BLaER1 (cell line): ENCODE results near the gene UNK.
"Not testable (repeated sequence)": the region's sequence is repeated elsewhere in the genome, so short reads cannot be mapped to it uniquely, and the experiment has no call there.

Source experiments
- H3K27ac ChIP-seq: shearing (Covaris generic); formaldehyde crosslinking; 2 replicates; pipeline ENCODE4 v1.8.1; 2022
- H3K27me3 ChIP-seq: shearing (Covaris generic); formaldehyde crosslinking; 2 replicates; pipeline ENCODE4 v1.8.1; 2022
- H3K36me3 ChIP-seq: shearing (Covaris generic); formaldehyde crosslinking; 2 replicates; pipeline ENCODE4 v1.8.1; 2022
- H3K4me1 ChIP-seq: shearing (Covaris generic); formaldehyde crosslinking; 2 replicates; pipeline ENCODE4 v1.8.1; 2022
- H3K4me2 ChIP-seq: shearing (Covaris generic); formaldehyde crosslinking; 2 replicates; pipeline ENCODE4 v1.8.1; 2022
- H3K4me3 ChIP-seq: shearing (Covaris generic); formaldehyde crosslinking; 2 replicates; pipeline ENCODE4 v1.8.1; 2022
- H3K9ac ChIP-seq: shearing (Covaris generic); formaldehyde crosslinking; 2 replicates; pipeline ENCODE4 v1.8.1; 2022
- H3K9me3 ChIP-seq: shearing (Covaris generic); formaldehyde crosslinking; 2 replicates; pipeline ENCODE4 v1.8.1; 2022
- H4K20me1 ChIP-seq: shearing (Covaris generic); formaldehyde crosslinking; 2 replicates; pipeline ENCODE4 v1.8.1; 2022
- Cebpa-rat ChIP-seq: shearing (Covaris generic); IDR thresholded peaks from 2 replicates; pipeline ENCODE4 v1.8.1; 2022

UNK gene

GRCh38 chr17:75869282-75870141 is 84.9 kb downstream of the UNK start:
- H3K36me3 ChIP-seq = no peaks in the 10 kb centered on the region
- no peak overlapping the region for H3K27ac ChIP-seq
- H3K9me3 ChIP-seq = no peaks in the 10 kb centered on the region
- no peaks in the 10 kb centered on the region for H3K27me3 ChIP-seq
- H3K9ac ChIP-seq = no peak overlapping the region
- no peak for TF ChIP-seq Cebpa-rat
- H3K4me2 ChIP-seq = no peak overlapping the region
- no peaks in the 10 kb centered on the region for H4K20me1 ChIP-seq
- no peak overlapping the region for H3K4me3 ChIP-seq
- peaks cover 49% of the 10 kb centered on the region for H3K4me1 ChIP-seq

GRCh38 chr17:75870228-75870627 is 85.6 kb downstream of the UNK start:
- H3K27ac ChIP-seq, H3K27me3 ChIP-seq, H3K4me3 ChIP-seq, H3K9me3 ChIP-seq, H3K36me3 ChIP-seq, H3K9ac ChIP-seq, H4K20me1 ChIP-seq, H3K4me2 ChIP-seq: not testable (repeated sequence)
- peaks cover 49% of the 10 kb centered on the region for H3K4me1 ChIP-seq

- H3K27me3 ChIP-seq = peaks cover 20% of the 10 kb centered on the region
- peaks cover 62% of the 10 kb centered on the region for H3K4me1 ChIP-seq
- peak overlapping the region; percentile 88 for H3K4me2 ChIP-seq
- no peak for TF ChIP-seq Cebpa-rat
- no peaks in the 10 kb centered on the region for H4K20me1 ChIP-seq
- peak overlapping the region; percentile 80 for H3K27ac ChIP-seq
- no peaks in the 10 kb centered on the region for H3K36me3 ChIP-seq
- no peak overlapping the region for H3K4me3 ChIP-seq
- H3K9ac ChIP-seq = peak overlapping the region; percentile 62
- H3K9me3 ChIP-seq = no peaks in the 10 kb centered on the region
Measured at GRCh38 chr17:75872434-75873351, 88.1 kb downstream of the UNK start.

- Histone ChIP-seq H3K4me1 (peaks cover 73% of the 10 kb centered on the region), H3K9me3 (no peaks in the 10 kb centered on the region), H3K27ac (0 out of 2 replicates have a peak overlapping the region, but pooled peaks have one; percentile 80), H3K4me2 (peak overlapping the region; percentile 88; the same call in 1 of the 2 replicates), H3K27me3 (peaks cover 31% of the 10 kb centered on the region), H3K36me3 (no peaks in the 10 kb centered on the region), H3K9ac (no peak overlapping the region), H4K20me1 (no peaks in the 10 kb centered on the region), H3K4me3 (no peak overlapping the region)
- no peak for TF ChIP-seq Cebpa-rat
Measured at GRCh38 chr17:75873587-75874322, 89.1 kb downstream of the UNK start.

GRCh38 chr17:75874323-75875181 is 89.9 kb downstream of the UNK start:
- Histone ChIP-seq H3K4me1 (peaks cover 75% of the 10 kb centered on the region), H3K27me3 (peaks cover 39% of the 10 kb centered on the region), H3K27ac (peak overlapping the region; percentile 66; the same call in 1 of the 2 replicates), H3K4me2 (peak overlapping the region; percentile 93; the same call in 1 of the 2 replicates), H4K20me1 (no peaks in the 10 kb centered on the region; the same call in 1 of the 2 replicates), H3K4me3 (no peak overlapping the region), H3K9ac (no peak overlapping the region), H3K9me3 (no peaks in the 10 kb centered on the region), H3K36me3 (no peaks in the 10 kb centered on the region)
- no peak for TF ChIP-seq Cebpa-rat
